KMS-11 (cell line): ENCODE results near the gene AOPEP.

Experiments used
- H2AFZ ChIP-seq: fragments of 200-600 bp; sonication (generic); 2 replicates; pipeline ENCODE4 v1.6.1; 2016; ENCODE audit warnings: antibody characterized with exemption, mixed run types, low read depth
- H3K27ac ChIP-seq: fragments of 200-600 bp; sonication (generic); 2 replicates; pipeline ENCODE4 v1.6.1; 2016; ENCODE audit warnings: mild to moderate bottlenecking, mixed run types
- H3K27me3 ChIP-seq: fragments of 200-600 bp; sonication (generic); 2 replicates; pipeline ENCODE4 v1.6.1; 2017; ENCODE audit warnings: mild to moderate bottlenecking, low read depth, mixed run types, moderate library complexity; ENCODE audit not compliant: insufficient read depth
- H3K36me3 ChIP-seq: fragments of 200-600 bp; sonication (generic); 2 replicates; pipeline ENCODE4 v1.6.1; 2017; ENCODE audit warnings: mild to moderate bottlenecking, mixed run types; ENCODE audit not compliant: insufficient read depth
- H3K4me1 ChIP-seq: fragments of 200-600 bp; sonication (generic); 2 replicates; pipeline ENCODE4 v1.6.1; 2016; ENCODE audit warnings: mild to moderate bottlenecking, low read depth, mixed run types; ENCODE audit not compliant: poor library complexity, severe bottlenecking
- H3K4me2 ChIP-seq: fragments of 200-600 bp; sonication (generic); 2 replicates; pipeline ENCODE4 v1.7.0; 2016; ENCODE audit warnings: mild to moderate bottlenecking, mixed run types
- H3K4me3 ChIP-seq: fragments of 200-600 bp; sonication (generic); IDR thresholded peaks from 2 replicates; pipeline ENCODE4 v1.6.1; 2017; ENCODE audit warnings: low read depth, low read length, mixed read lengths; ENCODE audit not compliant: insufficient read depth
- H3K79me2 ChIP-seq: fragments of 200-600 bp; sonication (generic); 2 replicates; pipeline ENCODE4 v1.6.1; 2016; ENCODE audit warnings: low read depth, mixed run types; ENCODE audit not compliant: insufficient read depth
- H3K9ac ChIP-seq: fragments of 200-600 bp; sonication (generic); 2 replicates; pipeline ENCODE4 v1.6.1; 2016; ENCODE audit warnings: mild to moderate bottlenecking, mixed run types
- H4K20me1 ChIP-seq: fragments of 200-600 bp; sonication (generic); 2 replicates; pipeline ENCODE4 v1.6.1; 2016; ENCODE audit warnings: mild to moderate bottlenecking, mixed run types; ENCODE audit not compliant: insufficient read depth
- CTCF ChIP-seq: fragments of 200-600 bp; sonication (generic); conservative IDR thresholded peaks from 2 replicates; pipeline ENCODE4 v1.6.1; 2017; ENCODE audit warnings: low read depth, mild to moderate bottlenecking, antibody characterized with exemption, low read length, moderate library complexity, mixed read lengths

AOPEP gene

GRCh38 chr9:94853887-94854286 lies 127.4 kb downstream of the AOPEP start:
- Histone ChIP-seq H3K36me3 (no peaks in the 10 kb centered on the region), H3K27ac (no peak overlapping the region), H2AFZ (no peak overlapping the region), H3K27me3 (no peaks in the 10 kb centered on the region), H3K79me2 (no peaks in the 10 kb centered on the region), H3K4me3 (no peak overlapping the region), H3K4me1 (no peaks in the 10 kb centered on the region), H3K4me2 (no peak overlapping the region), H3K9ac (no peak overlapping the region), H4K20me1 (no peaks in the 10 kb centered on the region)
- TF ChIP-seq CTCF = no peak

- Histone ChIP-seq H3K27ac (no peak overlapping the region), H2AFZ (no peak overlapping the region), H3K4me3 (no peak overlapping the region), H3K4me1 (peaks cover 17% of the 10 kb centered on the region), H3K27me3 (no peaks in the 10 kb centered on the region), H3K4me2 (no peak overlapping the region), H4K20me1 (no peaks in the 10 kb centered on the region), H3K79me2 (no peaks in the 10 kb centered on the region), H3K36me3 (no peaks in the 10 kb centered on the region), H3K9ac (no peak overlapping the region)
- no peak for TF ChIP-seq CTCF
Measured at GRCh38 chr9:94855903-94856302, 129.4 kb downstream of the AOPEP start.

GRCh38 chr9:94857791-94858190 lies 131.3 kb downstream of the AOPEP start:
- Histone ChIP-seq H4K20me1 (no peaks in the 10 kb centered on the region), H3K79me2 (no peaks in the 10 kb centered on the region), H3K4me2 (no peak overlapping the region), H3K4me1 (peaks cover 36% of the 10 kb centered on the region), H3K9ac (no peak overlapping the region), H2AFZ (no peak overlapping the region), H3K27ac (no peak overlapping the region), H3K27me3 (no peaks in the 10 kb centered on the region), H3K36me3 (no peaks in the 10 kb centered on the region), H3K4me3 (no peak overlapping the region)
- no peak for TF ChIP-seq CTCF

GRCh38 chr9:94859226-94859625 lies 132.7 kb downstream of the AOPEP start:
- H3K36me3 ChIP-seq = no peaks in the 10 kb centered on the region
- no peak overlapping the region for H3K9ac ChIP-seq
- no peaks in the 10 kb centered on the region for H4K20me1 ChIP-seq
- H2AFZ ChIP-seq = no peak overlapping the region
- H3K4me1 ChIP-seq = peaks cover 36% of the 10 kb centered on the region
- no peak overlapping the region for H3K4me3 ChIP-seq
- no peak overlapping the region for H3K4me2 ChIP-seq
- no peak for TF ChIP-seq CTCF
- H3K27me3 ChIP-seq = no peaks in the 10 kb centered on the region
- no peaks in the 10 kb centered on the region for H3K79me2 ChIP-seq
- no peak overlapping the region for H3K27ac ChIP-seq
